Esophagus muscularis mucosa (tissue), 4 donors: ENCODE data around the gene PLGRKT. TPM values are rescaled to one million over a fixed set of nuclear protein-coding genes. Genes with fewer than 3 reads are reported as not detected.

Experiments used
- DNase-seq: peaks from one replicate; pipeline ENCODE4 v3.0.0-alpha.2; 2017; ENCODE audit errors: extremely low spot score
- H3K27ac ChIP-seq, 4 donors: fragments of 200-600 bp; sonication (generic); replicated peaks in 1 of 4; 1 replicate in 3 of 4; 2 replicates in 1 of 4; pipeline ENCODE4 v1.5.1; 2016 to 2019; ENCODE audit warnings: mild to moderate bottlenecking in 1 of 4
- H3K27me3 ChIP-seq, 4 donors: fragments of 200-600 bp; sonication (generic); one replicate each; pipeline versions ENCODE4 v1.5.1 to v1.6.0; 2016 to 2019
- H3K36me3 ChIP-seq, 4 donors: fragments of 200-600 bp; sonication (generic); one replicate each; pipeline ENCODE4 v1.5.1; 2016 to 2019
- H3K4me1 ChIP-seq, 4 donors: fragments of 200-600 bp; sonication (generic); one replicate each; pipeline ENCODE4 v1.5.1; 2016 to 2019
- H3K4me3 ChIP-seq, 4 donors: fragments of 200-600 bp; sonication (generic); 1 replicate in 2 of 4; 2 replicates in 2 of 4; pipeline ENCODE4 v1.5.1; 2016 to 2019; ENCODE audit warnings: mild to moderate bottlenecking in 4 of 4, moderate library complexity in 1 of 4
- H3K9me3 ChIP-seq, 4 donors: fragments of 200-600 bp; sonication (generic); 1 replicate in 3 of 4; 2 replicates in 1 of 4; pipeline ENCODE4 v1.5.1; 2016 to 2019
- EP300 ChIP-seq: sonication (generic); formaldehyde crosslinking; IDR thresholded peaks from one replicate; pipeline ENCODE4 v1.6.1; 2017; ENCODE audit warnings: antibody characterized with exemption
- POLR2A ChIP-seq: fragments of 450-650 bp; IDR thresholded peaks from one replicate; pipeline ENCODE4 v1.6.1; 2017; ENCODE audit warnings: antibody characterized with exemption, moderate library complexity, mild to moderate bottlenecking, low read depth
- POLR2AphosphoS5 ChIP-seq, 2 donors: sonication (generic); formaldehyde crosslinking; IDR thresholded peaks; one replicate each; pipeline ENCODE4 v1.6.1; 2017; ENCODE audit warnings: antibody characterized with exemption in 2 of 2
- WGBS: methylation state at CpG from one replicate; pipeline ENCODE4 v1.1.5; 2018; 5-methylcytosine and 5-hydroxymethylcytosine counted together
- intact Hi-C: fragments of 100-400 bp; cut with DNase I; formaldehyde crosslinking; loops from one replicate; pipeline ENCODE4 v1.15.1; 2023
- total RNA-seq, 4 donors: library from RNA; depleted of rRNA; stranded (reverse); fragments of >200 nt; gene quantifications; one replicate each; pipeline versions ENCODE4 v1.1.0 to v1.2.1, GENCODE V29; 2016
- TF ChIP-seq, protein P1 (sequence below), 3 experiments: fragments of 200-600 bp in 2 of 3; fragments of 450-650 bp in 1 of 3; sonication (generic) in 2 of 3; IDR thresholded peaks; one replicate each; pipeline ENCODE4 v1.5.1; 2017 to 2019; ENCODE audit warnings: antibody characterized with exemption in 3 of 3, mild to moderate bottlenecking in 2 of 3, moderate library complexity in 1 of 3

The PLGRKT gene
- total RNA-seq, 4 donors from 2014 or later = 11.1 to 18.3 (median 11.7) TPM

DNA sequence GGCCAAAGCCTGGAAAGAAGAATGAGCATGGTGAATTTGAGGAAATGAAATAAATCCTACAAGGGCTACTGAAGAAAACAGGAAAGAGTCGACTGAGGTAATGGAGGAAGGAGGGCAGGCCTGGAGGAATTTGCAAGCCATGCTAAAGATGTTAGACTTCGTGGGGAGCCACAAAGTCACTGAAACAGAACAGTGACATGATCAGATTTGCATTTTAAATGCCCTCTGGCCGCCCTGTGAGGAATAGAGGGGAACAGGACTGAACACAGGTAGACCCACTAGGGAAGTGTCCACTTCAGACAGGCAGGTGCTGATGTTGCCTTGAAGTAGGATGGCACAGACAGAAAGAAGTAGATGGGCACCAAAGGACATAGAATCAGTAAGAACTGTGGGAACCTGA is 55.2 kb downstream of the PLGRKT start:
- Histone ChIP-seq H3K27me3 (no peaks in the 10 kb centered on the region), H3K36me3 (peaks cover 0 to 9% (median 0%) of the 10 kb centered on the region in 4 donors), H3K4me1 (peaks cover 0 to 3% (median 0%) of the 10 kb centered on the region in 4 donors), H3K27ac (no peak overlapping the region), H3K4me3 (no peak overlapping the region), H3K9me3 (no peaks in the 10 kb centered on the region)
- TF ChIP-seq POLR2AphosphoS5 (IDR thresholded peaks at IDR 0.05) (no peak), EP300 (no peak), POLR2A (no peak)
- TF ChIP-seq, protein P1, sequence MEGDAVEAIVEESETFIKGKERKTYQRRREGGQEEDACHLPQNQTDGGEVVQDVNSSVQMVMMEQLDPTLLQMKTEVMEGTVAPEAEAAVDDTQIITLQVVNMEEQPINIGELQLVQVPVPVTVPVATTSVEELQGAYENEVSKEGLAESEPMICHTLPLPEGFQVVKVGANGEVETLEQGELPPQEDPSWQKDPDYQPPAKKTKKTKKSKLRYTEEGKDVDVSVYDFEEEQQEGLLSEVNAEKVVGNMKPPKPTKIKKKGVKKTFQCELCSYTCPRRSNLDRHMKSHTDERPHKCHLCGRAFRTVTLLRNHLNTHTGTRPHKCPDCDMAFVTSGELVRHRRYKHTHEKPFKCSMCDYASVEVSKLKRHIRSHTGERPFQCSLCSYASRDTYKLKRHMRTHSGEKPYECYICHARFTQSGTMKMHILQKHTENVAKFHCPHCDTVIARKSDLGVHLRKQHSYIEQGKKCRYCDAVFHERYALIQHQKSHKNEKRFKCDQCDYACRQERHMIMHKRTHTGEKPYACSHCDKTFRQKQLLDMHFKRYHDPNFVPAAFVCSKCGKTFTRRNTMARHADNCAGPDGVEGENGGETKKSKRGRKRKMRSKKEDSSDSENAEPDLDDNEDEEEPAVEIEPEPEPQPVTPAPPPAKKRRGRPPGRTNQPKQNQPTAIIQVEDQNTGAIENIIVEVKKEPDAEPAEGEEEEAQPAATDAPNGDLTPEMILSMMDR (IDR thresholded peaks at IDR 0.05) = no peak
- intact Hi-C loops = no loop called here
- WGBS = 77% methylated on average over 3 of the region's 3 CpGs
- DNase-seq = no peak

DNA sequence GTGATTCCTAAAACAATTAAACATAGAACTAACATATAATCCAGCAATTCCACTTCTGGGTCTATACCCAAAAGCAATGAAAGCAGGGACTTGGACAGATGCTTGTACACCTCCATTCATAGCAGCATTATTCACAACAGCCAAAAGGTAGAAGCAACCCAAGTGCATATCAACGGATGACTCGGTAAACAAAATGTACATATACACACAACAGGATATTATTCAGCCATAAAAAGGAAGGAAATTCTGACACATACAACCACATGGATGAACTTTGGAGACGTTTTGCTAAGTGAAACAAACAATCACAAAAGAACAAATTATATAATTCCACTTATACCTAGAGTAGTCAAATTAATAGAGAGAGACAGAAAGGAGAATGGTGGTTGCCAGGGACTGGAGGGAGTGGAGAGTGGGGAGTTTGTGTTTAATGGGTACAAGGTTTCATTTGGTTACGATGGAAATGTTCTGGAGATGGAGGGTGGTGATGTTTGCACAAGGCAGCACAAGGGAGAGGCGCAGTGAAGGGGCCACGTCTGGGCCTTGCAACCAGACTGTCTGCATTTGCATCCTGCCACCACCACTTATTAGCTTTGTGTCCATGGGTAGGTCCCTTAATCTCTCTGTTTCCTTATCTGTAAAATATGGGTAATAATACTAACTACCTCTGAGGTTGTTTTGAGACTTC is 61.8 kb downstream of the PLGRKT start:
- 85% methylated on average over 6 of the region's 6 CpGs for WGBS
- no peaks in the 10 kb centered on the region for H3K9me3 ChIP-seq
- TF ChIP-seq POLR2AphosphoS5 (IDR thresholded peaks at IDR 0.05) (no peak), EP300 (no peak), POLR2A (no peak)
- TF ChIP-seq, protein P1 (IDR thresholded peaks at IDR 0.05) = no peak
- no peak overlapping the region for H3K27ac ChIP-seq
- H3K36me3 ChIP-seq = peaks cover 0 to under 1% (median 0%) of the 10 kb centered on the region in 4 donors
- intact Hi-C loops = no loop called here
- no peak for DNase-seq
- H3K4me3 ChIP-seq = no peak overlapping the region
- no peaks in the 10 kb centered on the region for H3K27me3 ChIP-seq
- H3K4me1 ChIP-seq = no peaks in the 10 kb centered on the region

DNA sequence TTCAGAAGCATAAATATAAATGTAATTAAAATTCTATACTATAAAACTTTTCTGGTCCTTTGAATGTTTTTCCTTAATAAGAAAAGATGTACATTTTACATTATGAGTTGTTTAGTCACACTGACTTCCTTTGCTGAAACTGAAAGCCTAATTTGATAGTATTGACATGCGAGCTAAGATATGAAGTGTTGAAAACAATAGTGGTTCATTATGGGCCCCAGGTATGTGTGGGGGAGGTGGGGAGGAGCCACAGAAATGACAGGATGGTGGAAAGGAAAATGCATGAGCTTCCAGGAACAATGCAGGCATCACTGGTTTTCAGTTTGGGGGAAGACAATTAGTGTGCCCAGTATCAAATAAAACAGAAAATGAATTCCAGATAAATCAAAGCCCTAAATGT is 62.6 kb downstream of the PLGRKT start:
- TF ChIP-seq EP300 (no peak), POLR2AphosphoS5 (IDR thresholded peaks at IDR 0.05) (no peak), POLR2A (no peak)
- TF ChIP-seq, protein P1 (IDR thresholded peaks at IDR 0.05) = no peak
- Histone ChIP-seq H3K9me3 (no peaks in the 10 kb centered on the region), H3K27ac (no peak overlapping the region), H3K36me3 (no peaks in the 10 kb centered on the region), H3K4me3 (no peak overlapping the region), H3K4me1 (no peaks in the 10 kb centered on the region), H3K27me3 (no peaks in the 10 kb centered on the region)
- intact Hi-C loops = no loop called here
- DNase-seq = no peak
- 82% methylated on average over 1 of the region's 1 CpG for WGBS

DNA sequence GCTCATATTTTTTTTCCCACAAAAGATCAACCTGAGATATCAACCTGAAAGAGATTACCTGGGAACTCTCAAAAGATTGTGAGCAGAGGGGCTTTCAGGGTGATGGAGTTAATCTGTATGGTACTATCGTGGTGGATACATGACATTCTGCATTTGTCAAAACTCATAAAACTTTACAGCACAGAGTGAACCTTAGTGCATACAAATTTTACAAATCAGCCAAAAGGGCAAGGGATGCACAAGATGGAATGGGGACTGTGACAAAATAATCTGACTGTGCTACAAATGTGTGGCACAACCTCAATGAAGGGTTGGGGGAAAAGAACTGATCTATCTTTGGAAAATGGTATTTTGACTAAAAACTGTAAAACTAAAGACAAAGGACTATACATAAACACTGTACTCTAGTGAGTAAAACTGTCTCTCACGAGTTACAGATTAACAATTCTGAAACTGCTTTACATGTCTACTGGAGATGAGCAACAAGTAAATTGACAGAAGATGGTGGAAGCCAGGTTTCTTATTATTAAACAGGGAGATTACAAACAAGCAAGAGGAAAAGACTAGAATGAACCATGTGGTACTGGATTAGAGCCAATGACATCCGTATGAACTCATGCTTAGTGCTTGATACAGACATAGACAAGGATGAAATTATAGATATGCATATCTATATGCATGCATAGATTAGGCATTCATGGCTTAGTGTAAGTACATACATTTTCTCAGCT is 73.3 kb downstream of the PLGRKT start:
- no peak for TF ChIP-seq EP300
- TF ChIP-seq POLR2AphosphoS5 (IDR thresholded peaks at IDR 0.05) = no peak
- no peak for TF ChIP-seq POLR2A
- TF ChIP-seq, protein P1 (IDR thresholded peaks at IDR 0.05) = no peak
- no peaks in the 10 kb centered on the region for H3K27me3 ChIP-seq
- no peaks in the 10 kb centered on the region for H3K9me3 ChIP-seq
- no peak for DNase-seq
- no peak overlapping the region for H3K4me3 ChIP-seq
- H3K4me1 ChIP-seq = no peaks in the 10 kb centered on the region
- peaks cover 0 to 8% (median 3%) of the 10 kb centered on the region in 4 donors for H3K36me3 ChIP-seq
- H3K27ac ChIP-seq = no peak overlapping the region
- WGBS = 84% methylated on average over 2 of the region's 3 CpGs
- intact Hi-C loops = no loop called here
